NCI-H446 treated with DMSO at 0.1 percent for 48 hours (cell line): ENCODE measurements around the gene KIF16B.
"Not testable (repeated sequence)": the region's sequence is repeated elsewhere in the genome, so short reads cannot be mapped to it uniquely, and the experiment has no call there.

Experiments used
- DNase-seq: peaks from one replicate; lab custom pipeline; 2025; lab: John Stamatoyannopoulos, UW

The KIF16B gene

DNA sequence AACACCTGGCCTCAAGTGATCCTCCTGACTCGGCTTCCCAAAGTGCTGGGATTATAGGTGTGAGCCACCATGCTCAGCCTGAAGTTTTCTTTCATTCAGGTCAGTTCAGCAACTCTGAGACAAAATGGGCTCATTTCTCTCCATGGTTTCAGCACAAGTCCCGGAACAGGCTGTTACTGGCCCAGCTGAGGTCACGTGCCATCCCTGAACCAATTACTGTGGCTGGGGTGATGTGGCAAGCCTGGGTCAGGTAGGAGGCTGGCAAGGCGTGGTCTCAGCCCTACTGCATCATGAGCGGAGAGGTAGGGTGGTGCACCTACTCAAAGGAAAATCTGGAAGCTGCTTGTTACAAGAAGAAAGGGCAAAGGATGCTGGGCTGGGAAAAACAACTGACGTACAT, 326.4 kb downstream of the KIF16B start:
- no peak for DNase-seq

DNA sequence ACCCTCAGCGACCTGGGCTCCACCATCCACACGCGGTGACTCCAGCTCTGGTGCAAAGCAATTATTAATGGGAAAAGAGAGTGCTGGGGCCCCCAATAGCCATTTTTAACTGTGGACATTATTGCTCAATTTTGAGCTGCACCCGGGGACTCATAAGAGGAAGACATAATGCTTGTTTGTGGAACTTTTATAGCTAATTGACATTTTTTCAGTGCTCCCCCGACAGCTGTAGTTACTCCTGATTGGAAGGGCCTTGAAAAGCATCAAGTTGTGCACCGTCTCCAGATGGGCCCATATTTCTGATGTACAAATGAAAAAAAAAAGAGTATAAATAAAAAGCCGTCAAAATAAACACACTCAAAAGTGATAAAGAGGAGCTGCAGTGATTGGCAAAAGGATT, 327.0 kb downstream of the KIF16B start:
- DNase-seq: no peak

DNA sequence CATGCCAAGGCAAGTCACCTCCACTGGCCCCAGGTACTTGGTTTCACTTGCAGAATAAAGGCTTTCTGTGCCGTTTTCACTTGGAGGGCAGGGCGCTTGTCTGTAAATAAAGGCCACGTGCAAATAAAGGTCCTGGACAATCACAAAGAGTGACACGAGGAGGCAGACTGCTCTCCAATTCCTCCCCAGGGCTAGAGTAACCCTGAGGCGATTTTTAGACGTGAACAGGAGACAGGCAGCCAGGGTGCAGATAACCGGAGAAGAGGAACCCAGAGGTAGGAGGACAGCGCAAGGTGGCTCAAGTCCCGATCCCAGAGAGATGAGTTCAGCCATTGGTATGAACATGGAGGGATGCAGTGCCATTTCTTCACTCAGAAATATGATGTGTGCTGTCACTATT, 327.4 kb downstream of the KIF16B start:
- DNase-seq: no peak

DNA sequence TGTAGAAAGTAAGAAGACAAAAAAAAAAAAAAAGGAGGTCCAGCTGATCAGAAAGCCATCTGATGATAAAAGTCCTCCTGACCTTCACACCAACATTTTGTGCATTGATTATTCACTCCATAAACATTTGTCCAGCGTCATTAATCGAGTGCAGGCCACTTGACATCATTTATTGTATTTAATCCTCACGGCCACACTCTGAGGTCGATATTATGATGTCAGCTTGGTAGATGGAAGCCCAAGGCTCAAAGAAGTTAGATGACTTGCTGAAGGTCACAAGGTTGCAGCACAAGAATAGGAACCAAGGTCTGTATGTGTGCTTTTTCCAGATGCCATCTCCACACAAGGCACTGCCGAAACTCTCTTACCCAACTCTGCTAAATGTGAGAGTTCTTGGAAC, 328.4 kb downstream of the KIF16B start:
- no peak for DNase-seq

DNA sequence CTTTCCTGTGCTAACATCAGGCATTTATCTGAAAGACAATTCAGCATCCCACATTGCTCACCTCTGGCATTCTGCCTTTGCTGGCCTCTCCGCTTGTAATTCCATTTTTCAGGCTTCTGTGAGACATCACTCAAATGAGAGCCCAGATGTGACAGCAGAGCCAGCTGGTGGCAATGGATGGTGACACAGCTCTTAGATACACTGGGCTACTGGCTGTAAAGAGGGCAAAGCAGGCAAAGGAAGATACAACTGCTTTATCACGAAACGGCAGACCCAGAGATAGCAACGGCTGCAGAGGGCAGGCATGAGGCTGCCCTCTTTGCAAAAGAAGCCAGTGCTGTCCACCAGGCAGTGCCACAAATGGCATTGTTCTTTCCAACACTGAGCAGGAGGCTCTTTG, 329.8 kb downstream of the KIF16B start:
- no peak for DNase-seq

DNA sequence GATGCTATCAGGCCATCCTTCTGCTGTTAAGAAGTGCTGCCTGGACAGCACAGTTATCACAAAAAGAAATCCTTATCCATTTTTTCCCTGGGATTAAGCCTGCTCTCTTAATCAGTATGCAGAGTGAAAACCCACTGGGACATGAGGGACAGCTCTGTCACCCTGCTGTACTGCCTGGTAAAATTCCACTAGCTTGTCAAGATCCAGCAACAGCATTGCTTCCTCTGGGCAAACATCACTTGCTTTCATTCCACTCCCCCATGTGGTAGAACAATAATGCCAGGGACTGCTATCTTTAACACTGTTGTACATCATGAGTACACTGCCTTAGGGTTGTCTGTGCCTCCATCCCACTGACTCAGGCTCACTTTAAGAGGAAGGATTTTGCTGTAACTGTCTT, 331.3 kb downstream of the KIF16B start:
- DNase-seq: no peak

DNA sequence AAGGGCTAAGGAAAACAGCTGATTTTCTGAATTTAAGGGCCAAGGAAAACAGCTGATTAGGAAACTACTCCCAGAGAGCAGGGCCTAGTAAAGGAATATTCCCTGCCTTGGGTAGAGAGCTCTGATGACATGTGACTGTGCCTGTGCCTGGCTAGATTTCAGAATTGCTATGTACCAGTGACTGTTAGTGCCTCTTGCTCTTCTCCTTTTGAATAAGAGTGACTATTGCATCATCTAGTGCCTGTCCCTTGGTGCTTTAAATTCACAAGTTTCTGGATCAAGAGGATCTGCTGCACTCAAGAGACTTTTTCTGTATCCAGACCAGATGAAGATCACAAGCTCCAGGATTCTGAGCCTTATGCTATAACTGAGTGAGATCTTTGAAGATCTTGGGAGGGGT, 332.9 kb downstream of the KIF16B start:
- DNase-seq: no peak

DNA sequence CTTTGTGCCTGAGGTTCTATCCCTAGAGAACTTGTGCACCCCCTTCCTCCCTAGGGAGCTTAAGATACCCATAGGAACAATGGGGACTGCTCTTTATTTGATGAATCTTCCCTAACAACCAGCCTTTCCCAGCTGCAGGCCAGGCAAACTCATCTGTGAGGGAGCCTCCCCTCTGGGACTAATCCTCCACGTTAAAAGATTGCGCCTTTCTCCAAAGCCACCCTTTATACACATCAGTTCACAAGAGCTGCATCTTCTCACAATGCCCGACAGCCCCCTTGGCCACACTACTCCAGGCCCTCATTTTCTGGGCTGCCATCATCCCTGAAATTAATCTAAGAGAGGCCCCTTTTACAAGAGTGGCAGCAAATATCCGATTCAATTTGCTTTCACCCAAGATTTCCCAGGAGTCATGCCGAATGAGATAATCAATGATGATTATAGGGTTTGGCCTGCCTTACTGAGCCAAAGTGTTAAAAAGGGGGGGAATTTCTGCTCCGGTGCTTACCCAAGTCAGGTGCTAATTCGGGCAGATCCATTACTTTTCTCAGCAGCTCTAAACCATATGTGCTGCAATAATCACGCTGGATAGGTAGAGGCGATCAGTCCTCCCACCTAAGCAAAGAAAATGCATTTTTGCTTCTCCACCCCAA, 336.5 kb downstream of the KIF16B start:
- DNase-seq: no peak

DNA sequence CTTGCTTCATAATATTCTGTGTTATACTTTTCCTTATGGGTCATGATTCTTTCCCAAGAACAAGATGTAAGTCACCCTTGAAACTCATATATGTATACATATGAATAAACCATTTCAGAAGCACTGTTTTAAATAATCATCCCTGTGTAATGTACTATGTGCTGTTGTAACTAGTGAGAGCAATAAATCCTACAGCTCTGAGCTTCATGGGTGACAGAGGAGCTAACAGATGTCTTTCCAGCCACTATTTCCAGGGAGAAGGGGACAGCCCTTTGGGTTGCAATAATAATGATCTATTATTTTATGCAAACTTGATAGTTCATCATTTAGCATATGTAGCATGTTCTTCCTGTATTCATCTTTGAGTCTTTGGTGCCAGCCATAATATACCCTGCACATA, 342.8 kb downstream of the KIF16B start:
- DNase-seq: no peak

DNA sequence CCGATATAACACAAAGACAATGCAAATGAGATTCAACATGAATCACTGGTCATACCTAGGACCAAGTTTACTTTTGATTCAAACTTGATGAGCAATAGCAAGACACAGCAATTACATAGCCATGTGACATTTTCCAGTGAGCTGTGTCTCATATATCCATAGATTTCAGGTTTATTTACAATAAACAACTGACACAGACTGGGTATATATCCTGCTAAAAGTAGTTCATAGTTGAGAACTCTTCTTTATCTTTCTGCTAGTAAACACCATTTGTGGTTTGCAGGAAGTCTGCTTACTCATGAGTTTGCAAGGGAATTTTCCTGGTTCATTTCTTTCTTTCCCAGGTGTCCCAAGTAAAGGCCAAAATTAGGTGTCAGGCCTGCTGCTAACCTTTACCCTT, 343.4 kb downstream of the KIF16B start:
- no peak for DNase-seq

DNA sequence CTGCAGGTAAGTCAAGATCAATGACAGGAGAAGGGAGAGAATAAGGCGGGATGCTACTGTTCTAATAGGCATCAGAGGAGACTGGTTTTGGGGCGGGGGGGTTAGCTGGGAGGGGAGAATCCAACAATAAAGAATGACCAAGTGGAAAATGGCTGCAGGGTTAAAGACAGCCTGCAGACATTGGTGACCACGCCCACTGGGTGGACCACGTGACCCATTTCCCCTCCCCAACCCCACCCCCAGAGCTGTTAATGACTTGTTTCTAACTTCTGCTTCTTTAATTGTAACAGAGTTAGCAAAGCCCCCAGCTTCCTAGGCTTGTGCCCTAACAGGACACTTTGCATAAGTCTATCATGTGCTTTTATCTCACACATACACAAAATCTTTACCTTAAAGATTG, 344.5 kb downstream of the KIF16B start:
- no peak for DNase-seq

DNA sequence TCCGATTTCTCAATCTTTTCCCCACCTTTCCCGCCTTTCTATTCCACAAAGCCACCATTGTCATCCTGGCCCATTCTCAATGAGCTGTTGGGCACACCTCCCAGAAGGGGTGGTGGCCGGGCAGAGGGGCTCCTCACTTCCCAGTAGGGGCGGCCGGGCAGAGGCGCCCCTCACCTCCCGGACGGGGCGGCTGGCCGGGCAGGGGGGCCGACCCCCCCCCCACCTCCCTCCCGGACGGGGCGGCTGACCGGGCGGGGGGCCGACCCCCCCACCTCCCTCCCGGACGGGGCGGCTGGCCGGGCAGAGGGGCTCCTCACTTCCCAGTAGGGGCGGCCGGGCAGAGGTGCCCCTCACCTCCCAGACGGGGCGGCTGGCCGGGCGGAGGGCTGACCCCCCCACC, 346.3 kb downstream of the KIF16B start:
- not testable (repeated sequence) for DNase-seq

DNA sequence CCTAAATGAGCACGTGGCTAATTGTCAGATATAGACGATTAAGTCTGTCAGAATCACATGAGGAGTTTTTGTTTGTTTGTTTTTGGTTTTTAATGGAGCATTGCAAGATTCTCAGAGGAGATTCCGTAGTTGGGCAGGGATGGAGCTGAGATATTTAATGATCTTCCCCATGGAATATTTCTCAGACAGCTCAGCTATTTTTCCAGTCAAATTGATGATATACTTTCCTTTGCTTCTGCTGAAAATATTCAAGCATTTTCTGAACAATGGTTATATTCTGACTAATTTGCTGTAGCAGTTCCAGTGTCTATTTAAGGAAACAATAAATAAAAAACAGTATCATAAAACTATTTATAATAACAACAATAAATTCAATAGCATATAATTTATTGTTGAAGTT, 348.4 kb downstream of the KIF16B start:
- DNase-seq: no peak

DNA sequence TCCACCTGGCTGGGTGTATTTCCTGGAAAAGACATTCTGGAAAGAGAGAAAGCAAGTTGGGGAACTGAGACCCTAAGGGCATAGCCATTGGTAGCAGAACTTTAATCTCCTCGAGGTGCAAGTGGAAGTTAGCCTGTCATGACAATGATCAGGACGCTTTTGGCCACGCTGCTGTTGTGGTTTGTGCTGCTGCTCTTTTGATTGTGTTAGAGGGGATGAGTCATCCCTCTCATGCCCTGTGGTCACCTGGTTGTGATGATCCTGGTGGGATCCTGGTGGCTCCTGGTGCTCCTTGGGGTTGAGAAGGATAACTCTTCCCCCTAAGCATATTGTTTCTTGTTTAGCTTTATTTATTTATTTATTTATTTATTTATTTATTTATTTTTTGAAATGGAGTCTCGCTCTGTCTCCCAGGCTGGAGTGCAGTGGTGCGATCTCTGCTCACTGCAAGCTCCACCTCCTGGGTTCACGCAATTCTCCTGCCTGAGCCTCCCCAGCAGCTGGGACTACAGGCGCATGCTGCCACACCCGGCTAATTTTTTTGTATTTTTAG, 350.3 kb downstream of the KIF16B start:
- DNase-seq: no peak
